ENCODE data around the gene CTBP2.
"Not testable (repeated sequence)": the region's sequence is repeated elsewhere in the genome, so short reads cannot be mapped to it uniquely, and the experiment has no call there.

CTBP2 gene

GRCh38 chr10:125060482-125060825 is 99.9 kb downstream of the CTBP2 start:
- TF ChIP-seq CTCF (IDR thresholded peaks at IDR 0.05; ENCODE audit: low read depth, low read length), result no peak
- no peak for DNase-seq

GRCh38 chr10:125060026-125060425 is 100.3 kb downstream of the CTBP2 start:
- H3K36me3 ChIP-seq, result peaks cover 11% of the 10 kb centered on the region
- TF ChIP-seq CTCF (IDR thresholded peaks at IDR 0.05; ENCODE audit: low read depth, low read length), result no peak
- no peak overlapping the region for H3K4me3 ChIP-seq (ENCODE audit: low read depth, low read length)
- no peaks in the 10 kb centered on the region for H3K9me3 ChIP-seq
- no peaks in the 10 kb centered on the region for H3K27me3 ChIP-seq
- peaks cover 24% of the 10 kb centered on the region for H3K4me1 ChIP-seq
- DNase-seq, result no peak

More at GRCh38 chr10:125060482-125060825, 99.9 kb downstream of the CTBP2 start:
- H3K27me3 ChIP-seq, result no peaks in the 10 kb centered on the region
- peaks cover 24% of the 10 kb centered on the region for H3K4me1 ChIP-seq
- H3K36me3 ChIP-seq, result peaks cover 11% of the 10 kb centered on the region
- H3K9me3 ChIP-seq, result no peaks in the 10 kb centered on the region
- no peak overlapping the region for H3K4me3 ChIP-seq (ENCODE audit: low read depth, low read length)

- DNase-seq; H3K27me3 ChIP-seq; H3K9me3 ChIP-seq; H3K4me3 ChIP-seq (ENCODE audit: low read depth, low read length): not testable (repeated sequence)
- peaks cover 11% of the 10 kb centered on the region for H3K36me3 ChIP-seq
- H3K4me1 ChIP-seq, result peaks cover 24% of the 10 kb centered on the region
These were observed 101.0 kb downstream of the CTBP2 start for GRCh38 chr10:125059348-125059747.

GRCh38 chr10:125057158-125058001 is 103.0 kb downstream of the CTBP2 start:
- DNase-seq, result no peak
- peaks cover 24% of the 10 kb centered on the region for H3K4me1 ChIP-seq

GRCh38 chr10:125056161-125057132 is 103.9 kb downstream of the CTBP2 start:
- H3K4me3 ChIP-seq (ENCODE audit: low read depth, low read length), result no peak overlapping the region
- peaks cover 24% of the 10 kb centered on the region for H3K4me1 ChIP-seq
- no peaks in the 10 kb centered on the region for H3K27me3 ChIP-seq
- peaks cover 11% of the 10 kb centered on the region for H3K36me3 ChIP-seq
- DNase-seq, result no peak
- TF ChIP-seq CTCF (IDR thresholded peaks at IDR 0.05; ENCODE audit: low read depth, low read length), result no peak
- no peaks in the 10 kb centered on the region for H3K9me3 ChIP-seq

More at GRCh38 chr10:125057158-125058001, 103.0 kb downstream of the CTBP2 start:
- Histone ChIP-seq H3K4me3 (ENCODE audit: low read depth, low read length) (no peak overlapping the region), H3K9me3 (no peaks in the 10 kb centered on the region), H3K36me3 (peaks cover 11% of the 10 kb centered on the region), H3K27me3 (no peaks in the 10 kb centered on the region)
- no peak for TF ChIP-seq CTCF (IDR thresholded peaks at IDR 0.05; ENCODE audit: low read depth, low read length)

GRCh38 chr10:125055446-125055845 is 104.9 kb downstream of the CTBP2 start:
- H3K9me3 ChIP-seq, result no peaks in the 10 kb centered on the region
- no peak overlapping the region for H3K4me3 ChIP-seq (ENCODE audit: low read depth, low read length)
- H3K4me1 ChIP-seq, result peaks cover 18% of the 10 kb centered on the region
- DNase-seq, result no peak
- TF ChIP-seq CTCF (IDR thresholded peaks at IDR 0.05; ENCODE audit: low read depth, low read length), result no peak
- peaks cover 11% of the 10 kb centered on the region for H3K36me3 ChIP-seq
- H3K27me3 ChIP-seq, result no peaks in the 10 kb centered on the region
